CD4-positive, alpha-beta T cell (primary cell): ENCODE data around the gene C6orf132. TPM values are rescaled to one million over a fixed set of nuclear protein-coding genes. Genes with fewer than 3 reads are reported as not detected.

Experiments
- ATAC-seq: fragments of 200-7000 bp; cut with Tn5 transposase; one replicate; pipeline ENCODE4 v1.10.0; 2022; ENCODE audit warnings: mild to moderate bottlenecking; ENCODE audit not compliant: poor library complexity
- CTCF ChIA-PET: fragments of 350-600 bp; sonication (Branson Sonifier 250); formaldehyde crosslinking; loops from one replicate; lab custom pipeline; 2021; ENCODE audit warnings: antibody characterized with exemption, inconsistent platforms; lab: Charles Lee
- POLR2A ChIA-PET: fragments of 350-600 bp; sonication (Branson Sonifier 250); formaldehyde crosslinking; loops from one replicate; lab custom pipeline; 2021; ENCODE audit warnings: antibody characterized with exemption, inconsistent platforms; lab: Charles Lee
- DNase-seq, 14 experiments: peaks; one replicate each; pipeline ENCODE4 v3.0.0-alpha.2; 2013 to 2020; ENCODE audit warnings: mixed read lengths in 2 of 14
- H3K27ac ChIP-seq, 2 donors: one replicate each; pipeline versions ENCODE4 v1.5.1 to v1.7.0; 2013; ENCODE audit warnings: low read length in 2 of 2, low read depth in 1 of 2, mild to moderate bottlenecking in 1 of 2
- H3K27me3 ChIP-seq, 2 experiments: 1 replicate in 1 of 2; 2 replicates in 1 of 2; pipeline versions ENCODE4 v1.6.1 to v1.7.0; 2013; ENCODE audit warnings: low read length in 2 of 2, control low read depth in 1 of 2, mild to moderate bottlenecking in 1 of 2, moderate library complexity in 1 of 2; ENCODE audit not compliant: insufficient read depth in 2 of 2, control insufficient read depth in 1 of 2
- H3K36me3 ChIP-seq: one replicate; pipeline ENCODE4 v1.6.1; 2013; ENCODE audit warnings: low read length, control low read depth; ENCODE audit not compliant: insufficient read depth
- H3K4me1 ChIP-seq: one replicate; pipeline ENCODE4 v1.6.1; 2013; ENCODE audit warnings: low read length, control low read depth; ENCODE audit not compliant: insufficient read depth
- H3K4me3 ChIP-seq: one replicate; pipeline ENCODE4 v1.5.1; 2013; ENCODE audit warnings: mild to moderate bottlenecking, low read length, moderate library complexity
- H3K9me3 ChIP-seq, 2 experiments: 1 replicate in 1 of 2; 2 replicates in 1 of 2; pipeline versions ENCODE4 v1.6.1 to v1.7.0; 2013; ENCODE audit warnings: low read length in 2 of 2, mild to moderate bottlenecking in 2 of 2, control low read depth in 1 of 2, moderate library complexity in 1 of 2; ENCODE audit not compliant: control insufficient read depth in 1 of 2, insufficient read depth in 1 of 2
- H3K27ac Mint-ChIP-seq: one replicate; pipeline ENCODE4 v1.8.0; 2020; ENCODE audit warnings: mixed read lengths
- H3K27me3 Mint-ChIP-seq: one replicate; pipeline ENCODE4 v1.8.0; 2021; ENCODE audit warnings: mixed read lengths
- H3K36me3 Mint-ChIP-seq: one replicate; pipeline ENCODE4 v1.8.0; 2021; ENCODE audit warnings: low read depth, mixed read lengths
- H3K4me1 Mint-ChIP-seq: one replicate; pipeline ENCODE4 v1.8.0; 2021; ENCODE audit warnings: low read depth, mixed read lengths
- H3K4me3 Mint-ChIP-seq: one replicate; pipeline ENCODE4 v1.8.0; 2020; ENCODE audit warnings: mild to moderate bottlenecking, mixed read lengths
- H3K9me3 Mint-ChIP-seq: one replicate; pipeline ENCODE4 v1.8.0; 2020; ENCODE audit warnings: mixed read lengths
- CTCF ChIP-seq: fragments of 200-600 bp; IDR thresholded peaks from one replicate; pipeline ENCODE4 v1.8.0; 2022; ENCODE audit warnings: antibody characterized with exemption, mild to moderate bottlenecking
- intact Hi-C, 2 experiments: fragments of 100-400 bp; cut with DNase I in 1 of 2; cut with micrococcal nuclease in 1 of 2; formaldehyde crosslinking; loops; one replicate each; pipeline versions ENCODE4 v1.15.1 to v1.9.0; 2023 to 2025; cut with DNase I, micrococcal nuclease
- total RNA-seq, 174 experiments: library from RNA in 2 of 174; stranded (reverse) in 2 of 174; gene quantifications; one replicate each; pipeline ENCODE4 v1.2.3 and lab custom pipeline; 2021 to 2026

Gene C6orf132
- total RNA-seq, 2 experiments from 2014 or later: not detected

DNA sequence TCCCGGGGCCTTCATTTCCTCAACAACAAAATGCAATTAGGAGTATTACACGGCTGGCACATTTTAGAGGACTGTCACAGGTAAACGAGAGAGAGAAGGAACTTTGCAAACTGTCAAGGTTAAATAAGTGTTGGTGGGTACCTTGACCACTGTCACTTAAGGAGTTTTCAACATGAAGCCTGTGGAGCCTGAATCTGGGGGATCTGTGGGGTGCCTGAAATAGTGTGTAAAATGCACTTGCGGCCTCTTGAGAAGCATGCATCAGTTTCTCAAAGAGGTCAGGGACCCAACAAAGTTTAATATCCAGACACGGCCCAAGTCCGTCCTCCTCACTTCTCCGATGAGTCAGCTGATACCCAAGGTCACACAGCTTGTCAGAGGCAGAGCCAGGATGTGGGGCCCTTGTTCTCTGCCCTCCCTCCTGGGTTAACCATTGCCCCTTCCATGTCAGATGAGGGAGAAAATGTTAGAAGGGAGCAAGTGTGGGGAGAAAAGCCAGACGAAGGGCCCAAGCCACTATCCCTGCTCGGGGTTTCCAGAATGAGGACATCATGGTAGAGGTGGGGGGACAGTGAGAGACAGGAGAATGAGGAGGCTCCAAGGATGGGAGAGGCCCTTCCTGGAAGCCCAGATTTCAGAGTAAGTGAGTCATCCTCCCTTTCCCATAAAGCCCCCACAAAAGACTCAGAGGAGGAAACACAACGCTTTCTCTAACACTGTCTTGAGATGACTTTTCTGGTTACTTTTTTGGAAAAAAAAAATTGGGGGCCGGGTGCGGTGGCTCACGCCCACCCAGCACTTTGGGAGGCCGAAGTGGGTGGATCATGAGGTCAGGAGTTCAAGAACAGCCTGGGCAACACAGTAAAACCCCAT, 42.2 kb downstream of the C6orf132 start:
- Histone ChIP-seq H3K4me3 (no peak overlapping the region), H3K9me3 (no peaks in the 10 kb centered on the region), H3K27ac (no peak overlapping the region), H3K36me3 (no peaks in the 10 kb centered on the region), H3K4me1 (peaks cover 11% of the 10 kb centered on the region), H3K27me3 (no peaks in the 10 kb centered on the region)
- intact Hi-C loops: loop anchor here in 1 of 2 experiments (5.0 kb wide), 1 partner anchor 198 kb away; no protein-coding TSS in a partner anchor
- Mint-ChIP-seq H3K27ac (no peak overlapping the region), H3K9me3 (no peaks in the 10 kb centered on the region), H3K4me1 (peaks cover 8% of the 10 kb centered on the region), H3K4me3 (no peak overlapping the region), H3K36me3 (no peaks in the 10 kb centered on the region), H3K27me3 (no peaks in the 10 kb centered on the region)
- TF ChIP-seq CTCF: no peak
- ATAC-seq (no peak), DNase-seq (no peak)
- POLR2A ChIA-PET: no interaction called here
- CTCF ChIA-PET: no interaction called here

DNA sequence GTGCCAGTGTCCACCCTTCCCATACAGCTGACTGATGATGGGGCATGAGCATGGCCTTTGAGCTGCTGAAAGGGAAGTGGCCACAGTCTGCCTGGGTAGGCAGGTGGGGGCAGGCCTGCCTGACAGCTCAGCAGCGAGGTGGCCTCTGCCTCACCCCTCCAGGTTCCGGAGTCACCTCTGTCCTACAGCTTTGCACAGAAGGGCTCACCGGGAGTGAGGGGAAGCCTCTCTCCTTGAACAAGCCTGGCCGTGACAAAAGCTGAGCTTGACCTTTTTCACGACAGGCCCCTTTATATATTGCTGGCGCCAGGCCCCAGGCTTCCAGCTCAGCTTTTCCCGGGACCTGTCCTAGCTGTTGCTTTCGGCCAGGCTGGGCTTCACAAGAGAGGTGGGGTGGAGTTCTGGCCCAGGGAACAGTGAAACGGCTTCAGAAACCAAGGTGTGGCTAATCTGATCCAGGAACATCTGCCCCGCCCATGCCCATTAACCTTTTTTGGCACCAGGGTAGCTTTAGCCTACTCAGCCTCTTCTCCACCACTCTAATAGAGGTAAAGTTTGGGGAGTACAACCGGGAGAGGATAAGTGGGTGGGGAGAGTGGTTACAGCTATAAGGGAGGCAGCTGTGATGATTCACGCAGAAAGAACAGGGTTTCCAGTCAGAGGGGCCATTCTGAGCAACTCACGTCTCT, 42.9 kb downstream of the C6orf132 start:
- no peak for TF ChIP-seq CTCF
- DNase-seq (no peak), ATAC-seq (no peak)
- ChIA-PET CTCF (no interaction called here), POLR2A (no interaction called here)
- H3K4me3 ChIP-seq: no peak overlapping the region
- no peaks in the 10 kb centered on the region for H3K9me3 ChIP-seq
- H3K27ac ChIP-seq: no peak overlapping the region
- no peaks in the 10 kb centered on the region for H3K27me3 ChIP-seq
- intact Hi-C loops: loop anchor here in 1 of 2 experiments (5.0 kb wide), 1 partner anchor 197 kb away; no protein-coding TSS in a partner anchor
- H3K36me3 ChIP-seq: no peaks in the 10 kb centered on the region
- no peaks in the 10 kb centered on the region for H3K9me3 Mint-ChIP-seq
- H3K36me3 Mint-ChIP-seq: no peaks in the 10 kb centered on the region
- H3K27me3 Mint-ChIP-seq: no peaks in the 10 kb centered on the region
- peaks cover 8% of the 10 kb centered on the region for H3K4me1 Mint-ChIP-seq
- H3K27ac Mint-ChIP-seq: no peak overlapping the region
- H3K4me3 Mint-ChIP-seq: no peak overlapping the region
- peaks cover 6% of the 10 kb centered on the region for H3K4me1 ChIP-seq

DNA sequence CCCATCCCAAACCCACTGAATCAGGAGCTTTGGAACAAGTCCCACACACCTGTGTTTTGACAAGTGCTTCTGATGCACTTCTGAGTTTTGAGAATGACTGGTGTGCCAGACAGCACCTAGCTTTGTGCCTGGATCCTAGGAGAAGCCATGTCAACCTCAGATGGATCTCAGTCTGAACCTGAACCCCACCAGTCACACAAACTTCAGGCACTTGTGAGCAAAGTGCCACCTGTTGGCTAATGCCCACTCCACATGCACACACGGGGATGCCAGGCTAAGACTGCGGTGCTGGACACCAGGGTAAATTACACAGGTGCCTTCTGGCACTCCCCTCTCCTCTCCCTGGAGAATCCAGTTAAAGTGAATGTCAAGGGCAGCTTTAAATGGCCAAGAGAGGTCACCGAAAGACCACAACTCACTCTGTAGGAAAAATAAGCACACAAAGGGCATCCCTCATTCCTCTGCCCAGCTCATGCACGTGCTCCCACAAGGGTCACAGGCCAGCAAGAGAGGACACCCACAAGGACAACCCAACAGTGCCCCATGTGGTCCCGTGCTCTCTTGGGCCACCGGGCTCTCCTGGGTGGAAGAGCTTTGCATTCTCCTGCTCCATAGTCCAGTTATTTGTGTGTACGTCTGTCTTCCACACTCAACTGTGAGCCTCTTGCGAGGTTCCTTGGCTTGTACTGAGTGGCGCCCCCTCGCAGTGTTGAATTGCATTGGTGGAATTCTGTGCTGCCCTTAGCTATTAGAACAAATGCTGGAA, 46.5 kb downstream of the C6orf132 start:
- TF ChIP-seq CTCF: no peak
- Histone ChIP-seq H3K4me1 (no peaks in the 10 kb centered on the region), H3K27me3 (no peaks in the 10 kb centered on the region), H3K9me3 (no peaks in the 10 kb centered on the region), H3K27ac (no peak overlapping the region), H3K4me3 (no peak overlapping the region), H3K36me3 (no peaks in the 10 kb centered on the region)
- H3K4me3 Mint-ChIP-seq: no peak overlapping the region
- H3K36me3 Mint-ChIP-seq: no peaks in the 10 kb centered on the region
- no peaks in the 10 kb centered on the region for H3K4me1 Mint-ChIP-seq
- no peak overlapping the region for H3K27ac Mint-ChIP-seq
- ATAC-seq (no peak), DNase-seq (no peak)
- no peaks in the 10 kb centered on the region for H3K27me3 Mint-ChIP-seq
- intact Hi-C loops: no loop called here
- ChIA-PET POLR2A (no interaction called here), CTCF (interaction anchor here (0.7 kb wide), 1 partner anchor 8 kb away, joined by 3 read pairs; no protein-coding TSS in a partner anchor)
- H3K9me3 Mint-ChIP-seq: no peaks in the 10 kb centered on the region
